ENCODE measurements around the gene FBXL19.

DNA sequence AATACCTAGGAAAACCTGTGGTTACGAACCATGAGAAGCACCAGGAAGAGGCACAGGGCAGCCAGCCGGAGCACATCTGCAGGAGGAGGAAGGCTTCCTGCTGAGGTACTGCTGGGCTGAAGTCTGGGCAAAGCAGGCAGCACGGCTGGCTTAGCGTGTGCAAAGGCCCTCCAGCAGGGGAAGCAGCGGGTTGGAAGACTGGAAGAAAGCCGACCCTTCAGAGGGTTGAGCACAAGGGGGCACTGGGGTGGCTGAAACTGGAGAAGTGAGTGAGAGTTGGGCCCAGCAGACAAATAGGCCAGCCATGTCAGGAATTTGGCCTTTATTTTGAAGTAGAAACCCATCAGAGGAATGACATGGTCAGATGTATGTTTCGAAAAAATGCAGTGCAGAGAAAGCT, 49.5 kb downstream of the FBXL19 start:
- TF ChIP-seq, protein P1, sequence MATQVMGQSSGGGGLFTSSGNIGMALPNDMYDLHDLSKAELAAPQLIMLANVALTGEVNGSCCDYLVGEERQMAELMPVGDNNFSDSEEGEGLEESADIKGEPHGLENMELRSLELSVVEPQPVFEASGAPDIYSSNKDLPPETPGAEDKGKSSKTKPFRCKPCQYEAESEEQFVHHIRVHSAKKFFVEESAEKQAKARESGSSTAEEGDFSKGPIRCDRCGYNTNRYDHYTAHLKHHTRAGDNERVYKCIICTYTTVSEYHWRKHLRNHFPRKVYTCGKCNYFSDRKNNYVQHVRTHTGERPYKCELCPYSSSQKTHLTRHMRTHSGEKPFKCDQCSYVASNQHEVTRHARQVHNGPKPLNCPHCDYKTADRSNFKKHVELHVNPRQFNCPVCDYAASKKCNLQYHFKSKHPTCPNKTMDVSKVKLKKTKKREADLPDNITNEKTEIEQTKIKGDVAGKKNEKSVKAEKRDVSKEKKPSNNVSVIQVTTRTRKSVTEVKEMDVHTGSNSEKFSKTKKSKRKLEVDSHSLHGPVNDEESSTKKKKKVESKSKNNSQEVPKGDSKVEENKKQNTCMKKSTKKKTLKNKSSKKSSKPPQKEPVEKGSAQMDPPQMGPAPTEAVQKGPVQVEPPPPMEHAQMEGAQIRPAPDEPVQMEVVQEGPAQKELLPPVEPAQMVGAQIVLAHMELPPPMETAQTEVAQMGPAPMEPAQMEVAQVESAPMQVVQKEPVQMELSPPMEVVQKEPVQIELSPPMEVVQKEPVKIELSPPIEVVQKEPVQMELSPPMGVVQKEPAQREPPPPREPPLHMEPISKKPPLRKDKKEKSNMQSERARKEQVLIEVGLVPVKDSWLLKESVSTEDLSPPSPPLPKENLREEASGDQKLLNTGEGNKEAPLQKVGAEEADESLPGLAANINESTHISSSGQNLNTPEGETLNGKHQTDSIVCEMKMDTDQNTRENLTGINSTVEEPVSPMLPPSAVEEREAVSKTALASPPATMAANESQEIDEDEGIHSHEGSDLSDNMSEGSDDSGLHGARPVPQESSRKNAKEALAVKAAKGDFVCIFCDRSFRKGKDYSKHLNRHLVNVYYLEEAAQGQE (IDR thresholded peaks at IDR 0.05; ENCODE audit: borderline replicate concordance) = no peak
- TF ChIP-seq, protein P2, sequence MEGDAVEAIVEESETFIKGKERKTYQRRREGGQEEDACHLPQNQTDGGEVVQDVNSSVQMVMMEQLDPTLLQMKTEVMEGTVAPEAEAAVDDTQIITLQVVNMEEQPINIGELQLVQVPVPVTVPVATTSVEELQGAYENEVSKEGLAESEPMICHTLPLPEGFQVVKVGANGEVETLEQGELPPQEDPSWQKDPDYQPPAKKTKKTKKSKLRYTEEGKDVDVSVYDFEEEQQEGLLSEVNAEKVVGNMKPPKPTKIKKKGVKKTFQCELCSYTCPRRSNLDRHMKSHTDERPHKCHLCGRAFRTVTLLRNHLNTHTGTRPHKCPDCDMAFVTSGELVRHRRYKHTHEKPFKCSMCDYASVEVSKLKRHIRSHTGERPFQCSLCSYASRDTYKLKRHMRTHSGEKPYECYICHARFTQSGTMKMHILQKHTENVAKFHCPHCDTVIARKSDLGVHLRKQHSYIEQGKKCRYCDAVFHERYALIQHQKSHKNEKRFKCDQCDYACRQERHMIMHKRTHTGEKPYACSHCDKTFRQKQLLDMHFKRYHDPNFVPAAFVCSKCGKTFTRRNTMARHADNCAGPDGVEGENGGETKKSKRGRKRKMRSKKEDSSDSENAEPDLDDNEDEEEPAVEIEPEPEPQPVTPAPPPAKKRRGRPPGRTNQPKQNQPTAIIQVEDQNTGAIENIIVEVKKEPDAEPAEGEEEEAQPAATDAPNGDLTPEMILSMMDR (IDR thresholded peaks at IDR 0.05; ENCODE audit: poor library complexity, severe bottlenecking) = no peak
- no peak for TF ChIP-seq EP300 (conservative IDR thresholded peaks at IDR 0.05; ENCODE audit: poor library complexity, severe bottlenecking)
- no peak for TF ChIP-seq POLR2AphosphoS5 (IDR thresholded peaks at IDR 0.05)
- TF ChIP-seq EZH2 (IDR thresholded peaks at IDR 0.05; ENCODE audit: borderline replicate concordance, insufficient read depth, low read length, poor library complexity, severe bottlenecking) = no peak
- no peak for TF ChIP-seq TAF1 (IDR thresholded peaks at IDR 0.05; ENCODE audit: low read depth)
- TF ChIP-seq SMC3 (conservative IDR thresholded peaks at IDR 0.05; ENCODE audit: poor library complexity) = no peak

Measured in neural cell (in vitro differentiated cells).